Activated gamma-delta T cell treated with Interleukin-2 at 50 U/mL for 16 hours (primary cell): ENCODE data around the gene MESD.
A peak's percentile ranks its signal among the peaks of the same experiment; 100 is the strongest.

Source experiments
- DNase-seq: peaks from one replicate; pipeline ENCODE4 v3.0.0-alpha.2; 2020

MESD gene

DNA sequence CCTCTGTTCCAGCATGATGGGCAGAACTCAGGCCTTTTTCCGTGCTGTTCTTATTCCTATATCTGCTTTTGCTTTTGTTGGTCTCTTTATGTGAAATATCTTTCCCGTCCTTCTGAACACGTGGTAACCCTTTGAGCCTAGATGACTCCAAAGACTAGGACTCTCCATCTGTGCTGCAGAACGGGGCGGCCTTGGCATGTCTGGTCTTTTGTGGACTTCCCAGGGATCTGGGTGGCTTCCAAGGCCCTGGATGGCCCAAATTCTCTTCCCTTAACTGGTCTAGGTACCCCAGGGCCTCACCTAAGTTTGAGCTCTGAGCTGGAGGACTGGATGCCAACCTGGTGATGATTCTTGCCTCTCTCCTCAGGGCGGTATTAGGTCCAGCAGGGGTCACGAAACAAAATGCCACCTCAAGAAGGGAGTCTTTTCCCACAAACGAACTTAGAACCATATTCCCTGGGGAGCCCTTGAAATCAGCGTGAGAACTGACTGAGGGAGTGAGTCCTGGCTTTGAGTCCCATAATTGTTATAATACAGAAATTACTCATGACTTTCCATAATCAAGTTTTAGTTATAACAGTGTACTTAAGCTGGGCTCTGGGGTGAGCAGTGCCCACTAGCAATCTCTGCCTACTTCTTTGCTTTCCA, 25.0 kb upstream of the MESD start:
- DNase-seq: no peak

DNA sequence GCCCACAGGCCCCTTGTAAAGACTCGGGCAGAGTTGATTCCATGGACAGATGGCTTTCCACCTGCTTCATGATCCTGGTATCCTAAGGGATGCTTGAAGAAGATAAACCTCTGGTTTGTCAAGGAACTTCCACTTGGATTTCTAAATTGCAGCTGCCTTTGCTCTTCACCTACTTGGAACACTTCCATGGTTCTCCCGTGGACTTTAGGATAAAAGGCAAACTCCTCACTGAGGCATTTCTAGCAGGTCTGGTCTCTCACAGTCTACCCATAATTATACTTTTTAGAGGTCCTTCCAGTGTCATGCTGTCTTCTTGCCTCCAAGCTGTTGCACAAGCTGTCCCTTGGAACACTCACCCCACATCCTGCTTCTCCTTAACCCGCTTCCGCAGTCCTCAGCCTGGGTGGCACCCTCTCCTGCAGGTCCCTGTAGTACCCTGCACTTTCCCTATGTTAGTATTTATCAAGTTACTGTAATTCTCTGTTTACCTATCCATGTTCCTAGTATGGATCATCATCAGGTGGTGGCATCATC, 23.8 kb upstream of the MESD start:
- DNase-seq: no peak

DNA sequence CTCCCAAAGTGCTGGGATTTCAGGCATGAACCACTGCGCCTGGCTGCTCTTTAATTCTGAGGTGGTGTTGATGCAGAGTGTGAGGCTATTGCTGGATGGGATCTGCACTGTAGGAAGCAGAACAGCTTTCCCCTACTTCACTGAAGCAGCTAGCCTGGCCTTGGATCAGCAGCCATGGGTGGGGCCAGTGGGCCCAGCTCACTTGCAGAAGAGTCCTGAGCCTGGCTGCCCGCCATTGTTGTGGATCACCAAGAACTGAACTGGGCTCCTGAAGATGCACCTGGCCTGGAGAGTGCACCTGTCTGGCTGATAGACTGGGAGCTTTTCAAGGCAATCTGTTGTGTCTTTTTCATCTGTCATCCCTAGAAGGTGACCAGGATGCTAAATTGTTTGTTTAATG, 23.0 kb upstream of the MESD start:
- DNase-seq: no peak

DNA sequence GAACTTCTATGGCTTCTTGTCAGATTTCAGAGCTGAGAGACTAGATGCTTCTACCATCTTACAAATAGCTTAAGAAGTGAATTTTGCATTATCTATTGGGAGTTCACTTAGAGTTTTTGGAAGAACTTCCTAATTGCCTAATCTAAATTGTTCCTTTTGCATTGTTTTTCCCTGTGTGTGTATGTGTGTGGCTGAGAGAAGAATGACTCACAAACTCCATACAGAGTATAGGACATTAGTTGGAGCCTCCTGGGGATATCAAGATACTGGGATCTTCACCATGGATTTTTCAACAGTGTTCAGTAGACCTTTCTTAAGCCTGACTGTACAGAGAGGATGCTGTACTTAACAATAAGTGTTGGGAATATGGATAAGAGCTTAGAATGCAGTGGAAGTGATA, 22.0 kb upstream of the MESD start:
- no peak for DNase-seq

DNA sequence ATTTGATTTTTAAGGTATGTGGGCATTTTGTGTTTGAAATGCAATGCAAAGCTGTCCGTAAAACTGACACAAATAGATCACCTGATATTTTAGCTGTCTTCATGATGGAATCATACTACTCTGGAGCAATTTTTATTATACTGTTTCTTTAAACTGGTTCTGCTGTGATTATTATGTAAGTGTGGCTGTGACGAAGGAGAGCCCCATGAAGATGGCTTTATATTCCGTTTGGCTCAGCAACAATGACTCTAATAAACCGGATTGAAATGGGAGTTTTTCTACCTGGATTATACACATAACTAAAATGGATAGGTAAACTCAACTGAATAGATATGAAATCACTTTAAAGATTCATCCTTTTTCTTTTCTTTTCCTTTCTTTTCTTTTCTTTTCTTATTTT, 20.5 kb upstream of the MESD start:
- DNase-seq: no peak

DNA sequence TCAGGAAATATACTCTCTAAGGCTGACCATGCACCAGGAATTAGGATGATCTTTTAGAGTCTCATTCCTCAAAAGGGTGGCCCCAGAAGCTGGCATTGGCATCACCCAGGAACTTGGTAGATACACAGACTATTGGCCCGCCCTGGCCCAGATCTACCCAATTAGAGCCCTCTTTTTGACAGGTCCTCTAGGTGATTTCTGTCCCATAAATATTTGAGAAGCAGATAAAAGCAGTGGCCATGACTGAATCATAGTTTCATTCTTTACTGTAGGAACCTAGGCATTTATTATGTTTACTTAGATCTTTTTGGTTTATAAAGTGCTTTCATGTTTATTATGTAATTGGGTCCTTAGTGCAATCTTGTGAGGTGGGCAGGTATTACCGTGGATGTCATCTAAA, 18.7 kb upstream of the MESD start:
- DNase-seq: no peak

DNA sequence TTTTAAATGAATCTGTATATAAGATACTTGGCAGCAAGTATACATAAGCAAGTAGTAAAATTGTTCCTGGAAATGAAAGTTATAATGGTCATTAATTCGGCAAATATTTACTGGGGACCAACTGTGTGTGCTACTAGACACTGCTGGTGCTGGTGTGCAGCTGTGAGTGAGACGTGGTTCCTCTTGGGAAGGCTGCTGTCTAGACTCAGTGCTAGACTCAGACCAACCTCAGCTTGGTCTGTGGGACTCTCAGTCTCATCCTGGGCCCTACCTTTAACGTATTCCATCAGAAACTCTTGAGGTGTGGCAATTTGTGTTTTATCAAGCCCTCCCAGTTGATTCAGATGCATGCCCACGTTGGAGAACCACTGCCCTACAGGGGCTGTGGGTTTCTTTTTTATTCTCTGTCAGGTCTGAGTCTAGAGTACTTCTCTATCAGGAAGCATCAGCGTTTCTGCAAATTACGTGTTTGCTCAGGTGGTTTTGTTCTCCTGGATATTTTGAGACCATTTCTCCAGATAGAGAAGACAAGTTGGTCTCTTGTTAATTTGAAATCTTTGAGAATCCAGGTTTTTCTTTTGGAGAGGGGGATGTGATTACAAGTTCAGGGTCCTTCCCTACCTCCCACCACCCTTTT, 17.9 kb upstream of the MESD start:
- DNase-seq: no peak

DNA sequence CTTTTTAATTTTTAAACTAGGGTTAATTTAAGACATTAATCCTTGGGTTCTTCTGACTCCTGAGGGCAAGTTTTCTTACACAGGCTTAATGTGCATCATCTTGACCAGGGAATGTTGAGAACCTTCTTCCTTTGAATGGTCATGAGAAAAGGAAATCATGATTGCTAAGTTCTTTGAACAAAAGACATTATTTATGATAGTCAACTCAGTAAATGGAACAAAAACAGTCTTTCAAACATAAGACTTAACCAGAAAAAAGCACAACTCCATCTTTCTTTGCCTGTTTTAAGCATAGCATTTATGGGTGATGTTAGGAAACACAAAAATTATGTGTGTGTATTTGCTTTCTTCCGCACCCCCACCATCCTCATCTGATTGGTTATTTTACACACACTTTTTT, 16.5 kb upstream of the MESD start:
- no peak for DNase-seq

DNA sequence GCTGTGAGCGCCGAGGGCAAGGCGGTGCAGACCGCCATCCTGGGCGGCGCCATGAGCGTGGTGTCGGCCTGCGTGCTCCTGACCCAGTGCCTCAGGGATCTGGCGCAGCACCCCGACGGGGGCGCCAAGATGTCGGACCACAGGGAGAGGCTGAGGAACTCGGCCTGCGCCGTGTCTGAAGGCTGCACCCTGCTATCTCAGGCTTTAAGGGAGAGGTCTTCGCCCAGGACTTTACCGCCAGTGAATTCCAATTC, 13.4 kb upstream of the MESD start:
- no peak for DNase-seq

DNA sequence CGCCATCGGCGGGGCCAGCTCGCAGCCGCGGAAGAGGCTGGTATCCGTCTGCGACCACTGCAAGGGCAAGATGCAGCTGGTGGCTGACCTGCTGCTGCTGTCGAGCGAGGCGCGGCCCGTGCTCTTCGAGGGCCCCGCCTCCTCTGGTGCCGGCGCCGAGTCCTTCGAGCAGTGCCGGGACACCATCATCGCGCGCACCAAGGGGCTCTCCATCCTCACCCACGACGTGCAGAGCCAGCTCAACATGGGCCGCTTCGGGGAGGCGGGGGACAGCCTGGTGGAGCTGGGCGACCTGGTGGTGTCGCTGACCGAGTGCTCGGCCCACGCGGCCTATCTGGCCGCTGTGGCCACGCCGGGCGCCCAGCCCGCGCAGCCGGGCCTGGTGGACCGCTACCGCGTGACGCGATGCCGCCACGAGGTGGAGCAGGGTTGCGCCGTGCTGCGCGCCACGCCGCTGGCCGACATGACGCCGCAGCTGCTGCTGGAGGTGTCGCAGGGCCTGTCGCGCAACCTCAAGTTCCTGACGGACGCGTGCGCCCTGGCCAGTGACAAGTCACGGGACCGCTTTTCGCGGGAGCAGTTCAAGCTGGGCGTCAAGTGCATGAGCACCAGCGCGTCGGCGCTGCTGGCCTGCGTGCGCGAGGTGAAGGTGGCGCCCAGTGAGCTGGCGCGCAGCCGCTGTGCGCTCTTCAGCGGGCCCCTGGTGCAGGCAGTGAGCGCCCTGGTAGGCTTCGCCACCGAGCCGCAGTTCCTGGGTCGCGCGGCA, 12.9 kb upstream of the MESD start:
- DNase-seq: no peak

DNA sequence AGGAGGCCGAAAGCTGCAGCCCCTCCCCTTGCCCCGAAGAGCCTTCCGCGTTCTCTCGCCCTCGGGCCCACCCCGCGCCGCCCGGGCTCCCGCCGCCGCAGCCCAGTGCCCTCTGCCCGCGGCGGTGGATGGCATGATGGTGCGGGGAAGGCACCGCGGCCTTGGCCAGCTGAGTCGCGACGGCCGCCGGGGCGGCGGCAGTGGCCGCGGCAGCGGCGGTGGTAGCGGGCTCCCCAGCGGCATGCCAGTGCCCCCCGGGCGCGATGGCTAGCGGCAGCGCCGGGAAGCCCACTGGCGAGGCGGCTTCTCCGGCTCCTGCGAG, 12.4 kb upstream of the MESD start:
- no peak for DNase-seq

DNA sequence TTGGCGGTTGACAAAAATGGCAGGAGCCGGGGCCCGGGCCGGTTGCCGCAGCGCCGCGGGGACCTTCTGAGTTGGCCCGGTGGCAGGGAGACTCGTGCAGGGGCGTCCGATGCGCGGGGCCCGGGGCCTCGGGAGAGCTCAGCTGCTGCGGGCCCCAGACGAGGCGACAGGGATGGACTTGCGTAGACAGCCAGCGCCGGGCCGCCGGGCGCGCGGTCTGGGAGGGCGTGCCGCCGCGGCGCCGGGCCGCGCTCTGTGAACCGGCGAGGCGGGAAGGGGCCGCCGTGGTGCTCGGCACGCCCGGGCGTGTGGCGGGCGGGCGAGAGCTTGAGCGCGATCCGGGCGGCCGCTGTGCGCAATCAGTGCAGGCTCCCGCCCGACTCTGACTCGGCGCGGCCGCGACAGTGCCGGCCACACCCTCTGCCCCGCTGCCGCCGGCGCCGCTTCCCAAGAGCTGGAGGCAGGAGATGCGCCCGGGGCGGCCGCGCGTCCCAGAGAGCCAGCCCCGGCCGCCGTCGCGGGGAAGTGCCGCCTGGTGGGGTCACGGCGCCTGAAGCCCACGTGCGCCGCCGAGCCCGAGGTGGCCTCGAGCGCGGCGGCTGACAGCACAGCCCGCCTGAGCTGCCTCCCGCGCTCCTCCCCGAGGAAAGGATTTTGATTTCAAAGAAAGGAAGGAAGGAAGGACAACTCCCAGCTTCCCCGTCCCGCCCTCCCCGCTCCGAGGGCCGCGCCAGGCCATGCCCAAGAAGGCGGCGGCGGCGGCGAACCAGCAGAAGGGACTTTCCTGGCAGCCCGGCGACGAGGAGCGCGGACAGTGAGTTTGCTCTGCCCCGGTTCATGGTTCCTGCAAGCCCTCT, 11.8 kb upstream of the MESD start:
- DNase-seq: peak; percentile 47

DNA sequence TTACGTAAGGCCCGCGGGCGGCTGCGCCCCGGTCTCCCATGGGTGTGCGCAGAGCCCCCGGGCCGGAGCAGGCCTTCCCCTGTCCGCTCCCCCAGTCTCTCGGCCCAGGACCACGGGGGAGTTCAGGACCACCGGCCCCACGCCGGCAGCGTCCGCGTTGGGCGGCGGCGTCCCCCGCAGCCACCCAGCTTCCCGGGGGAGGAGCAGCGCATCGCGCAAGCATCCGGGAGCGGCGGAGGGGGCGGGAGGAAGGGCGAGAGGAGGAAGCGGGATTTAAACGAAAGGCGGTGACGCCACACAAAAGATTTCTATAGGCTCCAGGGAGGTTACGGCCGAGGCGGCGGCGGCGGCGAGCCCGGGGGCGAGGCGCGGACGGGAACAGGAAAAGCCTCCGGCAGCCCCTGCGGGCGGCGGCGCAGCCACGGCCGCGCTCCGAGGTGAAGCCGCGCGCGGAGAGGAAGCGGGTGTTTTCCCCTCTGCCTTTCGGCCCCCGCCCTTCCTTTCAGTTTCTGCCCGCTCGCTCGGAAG, 11.1 kb upstream of the MESD start, which contains the start of gene TLNRD1:
Gene TLNRD1 (plus strand): TSS at position 300 of the 528 bp plus-strand sequence. CDS start 1,349 bp downstream, outside the sequence.
- peak; percentile 76 for DNase-seq

DNA sequence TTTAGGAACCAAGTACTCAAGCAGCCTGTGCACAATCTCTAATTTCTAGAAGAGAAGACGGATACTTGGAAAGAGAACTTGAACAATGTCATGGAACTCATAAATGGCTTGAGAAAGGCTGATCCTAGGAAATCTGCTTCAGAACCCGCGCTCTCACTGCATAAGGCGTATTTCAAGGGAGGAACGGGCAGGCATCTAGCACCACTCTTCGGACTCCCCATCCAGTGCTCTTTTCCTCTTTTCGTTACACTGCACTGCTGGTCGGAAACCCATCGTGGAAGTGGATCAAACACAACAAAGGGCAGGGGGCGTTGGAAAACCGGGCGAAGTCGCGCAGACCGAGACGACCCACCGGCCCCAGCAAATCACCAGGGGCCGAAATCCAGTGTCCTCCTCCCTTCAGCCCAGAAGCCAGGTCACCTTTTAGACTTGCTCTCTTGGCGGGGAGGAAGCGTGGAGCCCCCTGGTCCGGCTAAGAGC, 10.6 kb upstream of the MESD start:
- no peak for DNase-seq

DNA sequence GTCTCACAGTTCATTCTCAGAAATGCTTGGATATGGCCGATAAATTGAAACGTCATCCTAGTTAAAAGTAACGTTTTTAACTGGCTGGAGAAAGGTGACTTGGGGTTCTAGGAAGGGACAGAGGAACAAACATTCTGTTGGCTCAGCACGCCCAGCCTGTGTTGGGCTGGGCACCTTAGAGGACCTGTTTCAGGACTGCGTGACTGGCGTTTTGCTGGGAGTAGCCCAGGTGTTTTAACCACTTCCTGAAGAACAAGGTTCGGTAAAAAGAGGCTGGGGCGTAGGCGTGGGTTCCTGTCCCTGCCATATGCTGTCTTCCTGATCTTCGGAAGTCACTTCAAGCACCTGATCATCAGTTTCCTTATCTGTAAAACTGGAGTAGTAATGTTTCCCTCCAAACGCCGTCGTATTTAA, 10.0 kb upstream of the MESD start:
- peak; percentile 50 for DNase-seq

DNA sequence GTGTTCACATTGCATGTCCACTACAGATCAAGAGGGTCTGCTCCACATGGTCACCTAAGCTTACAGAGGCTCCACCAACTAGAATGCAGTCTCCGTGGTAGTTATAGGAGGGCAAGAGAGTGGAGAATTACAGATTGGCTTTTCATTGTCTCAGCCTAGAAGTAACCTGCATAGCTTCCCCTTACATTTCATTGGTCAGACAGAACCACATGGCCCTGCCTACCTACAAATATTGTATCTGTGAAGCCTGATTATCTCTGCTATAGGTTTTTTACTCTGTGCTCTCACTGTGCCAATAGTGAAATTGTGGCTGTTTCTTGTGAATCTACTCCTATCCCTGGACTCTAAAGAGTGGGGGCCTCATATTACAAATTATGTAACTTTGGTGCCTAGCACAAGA, 8.6 kb upstream of the MESD start:
- no peak for DNase-seq

DNA sequence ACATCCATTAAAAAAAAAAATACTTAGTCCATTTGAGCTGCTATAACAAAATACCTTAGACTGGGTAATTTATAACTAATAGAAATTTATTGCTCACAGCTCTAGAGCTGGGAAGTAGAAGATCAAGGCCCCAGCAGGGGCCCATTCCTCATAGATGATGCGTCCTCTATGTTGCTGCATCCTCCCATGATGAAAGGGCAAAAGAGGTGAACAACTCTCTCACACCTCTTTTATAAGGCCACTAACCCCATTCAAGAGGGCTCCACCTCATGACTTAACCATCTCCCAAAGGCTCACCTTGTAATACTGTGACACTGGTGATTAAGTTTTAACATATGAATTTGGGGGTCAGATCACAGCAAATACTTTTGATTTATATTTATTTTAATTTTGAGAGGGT, 8.1 kb upstream of the MESD start:
- no peak for DNase-seq

DNA sequence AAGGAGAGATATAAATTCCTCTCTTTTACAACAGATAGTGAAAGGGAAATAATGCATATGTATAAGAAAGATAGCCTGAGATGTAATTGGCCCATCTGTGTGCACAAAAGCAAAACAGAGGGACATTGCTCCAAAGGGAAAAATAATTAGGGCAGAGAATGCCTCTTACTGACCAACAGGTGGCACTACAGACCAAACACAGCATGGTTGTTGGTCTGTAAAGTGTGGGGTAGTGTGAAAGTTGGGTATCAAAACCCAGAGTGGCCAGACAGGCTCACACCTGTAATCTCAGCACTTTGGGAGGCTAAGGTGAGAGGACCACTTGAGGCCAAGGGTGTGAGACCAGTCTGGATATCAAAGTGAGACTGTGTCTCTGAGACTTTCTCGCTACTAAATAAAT, 6.6 kb upstream of the MESD start:
- no peak for DNase-seq

DNA sequence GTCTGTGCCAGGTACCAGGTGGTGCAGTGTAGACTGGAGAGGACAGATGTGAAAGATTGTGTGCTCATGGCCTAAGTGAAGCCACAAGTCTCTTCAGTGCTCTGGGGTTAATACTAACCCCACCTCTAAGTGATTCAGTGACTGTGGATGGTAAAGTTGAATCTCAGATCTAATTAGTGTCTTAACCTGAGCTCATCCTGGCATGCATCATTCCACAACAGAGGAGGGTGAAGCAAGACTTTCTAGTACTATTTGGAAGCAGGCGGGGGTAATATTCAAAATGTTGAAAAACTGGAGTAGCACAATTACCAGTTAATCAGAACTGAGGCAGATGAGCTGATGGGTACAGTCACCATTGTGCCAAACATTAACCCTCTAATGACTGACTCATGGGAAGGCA, 2.8 kb upstream of the MESD start:
- DNase-seq: no peak

DNA sequence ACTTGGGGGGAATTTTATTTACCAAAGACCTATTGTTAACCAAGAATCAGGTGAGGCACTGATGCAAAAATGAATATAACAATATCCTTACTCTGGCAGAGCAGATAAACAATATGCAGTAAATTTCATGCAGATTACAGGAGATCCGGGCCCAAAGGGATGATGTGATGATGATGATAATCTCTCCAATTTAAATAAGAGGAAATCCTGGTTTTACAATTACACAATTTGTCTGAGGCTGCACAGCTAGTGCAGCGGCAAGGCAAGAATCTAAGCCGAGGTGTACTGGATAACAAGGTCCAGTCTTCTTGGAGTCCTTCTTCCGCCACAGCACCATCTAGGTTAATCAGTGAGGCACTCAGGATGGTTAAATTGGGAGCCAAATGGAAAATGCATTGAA, 2.4 kb upstream of the MESD start:
- no peak for DNase-seq

DNA sequence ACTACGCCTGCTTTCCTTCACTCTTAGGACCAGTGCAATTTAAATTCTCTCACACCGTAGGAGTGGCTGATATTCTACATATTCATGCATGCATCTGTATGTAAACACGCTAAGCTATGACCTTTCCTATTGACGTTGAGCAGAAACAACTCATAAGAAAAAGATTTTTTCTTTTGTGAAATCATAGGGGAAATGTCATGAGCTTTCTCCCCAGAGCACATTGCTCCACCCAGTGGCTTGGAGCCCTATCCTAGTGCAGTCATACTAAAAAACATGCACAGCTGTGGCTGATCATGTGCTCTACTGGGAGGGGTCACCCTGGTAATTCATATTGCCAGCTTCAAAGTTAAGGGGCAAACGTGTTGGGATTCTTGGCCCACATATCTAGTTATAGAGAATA, 1.8 kb upstream of the MESD start:
- no peak for DNase-seq

DNA sequence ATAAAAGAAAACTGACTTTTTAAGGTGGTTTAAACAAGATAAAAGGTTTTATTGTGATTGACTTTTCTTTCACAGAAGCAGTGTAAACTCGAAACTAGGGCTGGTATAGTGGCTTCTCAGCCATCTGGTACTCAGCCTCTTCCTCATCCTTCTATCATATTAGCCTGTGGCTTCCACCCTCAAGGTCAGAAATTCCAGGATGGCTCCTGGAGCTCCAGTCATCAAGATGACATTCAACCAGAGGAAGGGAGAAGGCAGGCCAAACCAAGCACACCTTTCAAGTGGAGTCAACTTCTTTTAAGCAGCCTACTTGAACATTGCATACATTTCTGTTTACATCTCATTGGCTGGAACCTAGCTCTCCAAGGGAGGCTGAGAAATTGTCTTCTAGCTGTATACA, 1.3 kb upstream of the MESD start:
- no peak for DNase-seq

DNA sequence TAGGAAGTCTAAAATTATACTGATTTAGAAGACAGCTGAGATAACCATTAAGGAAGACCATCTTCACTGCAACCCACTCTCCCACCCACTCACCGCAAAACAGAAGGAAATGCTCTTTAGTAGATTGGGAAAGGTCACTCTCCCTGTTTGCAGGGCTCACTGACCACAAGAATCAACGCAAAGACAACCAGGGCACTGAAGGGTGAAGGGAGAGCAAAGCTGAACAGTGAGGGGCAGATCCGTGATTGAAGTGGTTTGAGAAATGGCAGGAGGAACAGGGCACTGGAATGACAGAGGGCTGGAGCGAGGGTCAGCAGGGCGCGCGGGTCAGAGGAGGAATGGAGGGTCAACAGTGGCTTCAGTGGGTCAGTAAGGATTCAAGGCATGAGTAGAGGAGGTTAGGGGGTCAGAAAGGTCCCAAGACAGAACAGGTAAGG, 520 bp downstream of the MESD start:
- no peak for DNase-seq
